Measurements from ENCODE around the gene UVRAG.
"Not testable (repeated sequence)": the region's sequence is repeated elsewhere in the genome, so short reads cannot be mapped to it uniquely, and the experiment has no call there.

DNA sequence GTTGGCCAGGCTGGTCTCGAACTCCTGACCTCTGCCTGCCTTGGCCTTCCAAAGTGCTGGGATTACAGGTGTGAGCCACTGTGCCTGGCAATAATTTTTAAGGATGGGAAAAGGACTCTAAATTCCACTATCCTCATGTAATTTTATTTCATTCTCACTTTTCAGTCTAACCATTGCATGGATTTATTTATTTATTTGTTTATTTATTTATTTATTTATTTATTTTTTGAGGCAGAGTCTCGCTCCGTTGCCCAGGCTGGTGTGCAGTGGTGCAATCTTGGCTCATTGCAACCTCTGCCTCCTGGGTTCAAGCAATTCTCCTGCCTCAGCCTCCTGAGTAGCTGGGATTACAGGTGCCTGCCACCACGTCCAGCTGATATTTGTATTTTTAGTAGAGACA is 38.6 kb downstream of the UVRAG start:
- not testable (repeated sequence) for TF ChIP-seq POLR2A (IDR thresholded peaks at IDR 0.05; ENCODE audit: low read depth, low read length); POLR2AphosphoS5 (IDR thresholded peaks at IDR 0.05; ENCODE audit: low read depth, low read length); TAF1 (IDR thresholded peaks at IDR 0.05; ENCODE audit: low read depth, low read length); PAX5 (IDR thresholded peaks at IDR 0.05; ENCODE audit: insufficient read depth, low read length, severe bottlenecking); SPI1 (IDR thresholded peaks at IDR 0.05; ENCODE audit: low read depth, low read length)

Data from GM12891 (cell line).